Measurements from ENCODE around the gene ADNP2. TPM values are rescaled to one million over a fixed set of nuclear protein-coding genes. Genes with fewer than 3 reads are reported as not detected.

ADNP2 gene
- total RNA-seq, 4 donors from 2014 or later = 15.0 to 22.3 (median 17.7) TPM

GRCh38 chr18:80189531-80189865 is 80.4 kb downstream of the ADNP2 start:
- no peaks in the 10 kb centered on the region for H3K4me1 ChIP-seq
- no peaks in the 10 kb centered on the region for H3K9me3 ChIP-seq
- ATAC-seq = no peak
- no peak overlapping the region for H3K4me3 ChIP-seq
- no peaks in the 10 kb centered on the region for H3K27me3 ChIP-seq
- WGBS, 2 donors (ENCODE audit: low coverage in 1 of 2) = 43 to 47% methylated on average over 1 to 3 of the region's 10 CpGs
- TF ChIP-seq POLR2AphosphoS5 (IDR thresholded peaks at IDR 0.05) (no peak), EP300 (IDR thresholded peaks at IDR 0.05) (no peak), POLR2A (IDR thresholded peaks at IDR 0.05) (no peak), CTCF (IDR thresholded peaks at IDR 0.05) (no peak)
- H3K36me3 ChIP-seq = no peaks in the 10 kb centered on the region
- no peak overlapping the region for H3K27ac ChIP-seq

Other genes starting within 250 kb of the ADNP2 start
- gene SLC66A2, start 157.6 kb upstream of the ADNP2 start, total RNA-seq = 10 to 100 TPM; 32.2 to 42.6 (median 35.6) TPM
- 10 to 100 TPM in 3 of 4 donors, 1 to 10 TPM in 1; 3.2 to 23.8 (median 12.4) TPM for gene HSBP1L1, start 144.6 kb upstream of the ADNP2 start, total RNA-seq
- gene TXNL4A, start 120.7 kb upstream of the ADNP2 start, total RNA-seq = 10 to 100 TPM; 20.4 to 55.3 (median 39.6) TPM
- 10 to 100 TPM; 27.0 to 38.8 (median 32.7) TPM for gene RBFA, start 74.8 kb upstream of the ADNP2 start, total RNA-seq
- gene PARD6G, start 138.3 kb downstream of the ADNP2 start, total RNA-seq = 10 to 100 TPM in 1 of 4 donors, 1 to 10 TPM in 3; 3.7 to 14.0 (median 8.6) TPM

Measured in gastroesophageal sphincter (tissue), 4 donors.